ENCODE measurements around the gene RPL36A.
A peak's percentile ranks its signal among the peaks of the same experiment; 100 is the strongest.

RPL36A gene

DNA sequence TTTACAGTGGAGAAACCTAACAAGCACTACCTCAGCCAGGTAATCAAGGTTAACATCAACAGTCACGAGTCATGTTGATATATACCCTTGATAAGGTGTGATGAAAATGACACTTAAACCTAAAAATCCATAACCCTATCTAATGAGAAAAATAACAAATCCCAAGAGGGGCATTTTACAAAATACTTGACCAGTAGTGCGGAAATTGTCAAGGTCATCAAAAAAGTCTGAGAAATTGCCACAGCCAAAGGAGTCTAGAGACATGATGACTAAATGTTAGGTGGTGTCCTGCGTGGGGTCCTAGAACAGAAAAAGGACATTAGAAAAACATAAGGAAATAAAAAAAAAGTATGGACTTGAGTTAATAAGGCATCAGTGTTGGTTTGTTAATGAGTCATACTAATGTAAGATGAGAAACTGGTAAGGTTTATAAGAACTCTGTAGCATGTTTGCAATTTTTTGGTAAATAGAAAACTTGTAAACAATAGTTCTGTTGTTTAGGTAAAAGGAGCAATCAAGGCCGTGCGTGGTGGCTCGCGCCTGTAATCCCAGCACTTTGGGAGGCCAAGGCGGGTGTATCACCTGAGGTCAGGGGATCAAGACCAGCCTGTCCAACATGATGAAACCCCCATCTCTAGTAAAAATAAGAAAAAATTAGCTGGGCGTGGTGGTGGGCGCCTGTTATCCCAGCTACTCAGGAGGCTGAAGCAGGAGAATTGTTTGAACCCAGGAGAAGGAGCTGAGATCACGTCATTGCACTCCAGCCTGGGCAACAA lies 2.9 kb downstream of the RPL36A start:
- no peak for DNase-seq

DNA sequence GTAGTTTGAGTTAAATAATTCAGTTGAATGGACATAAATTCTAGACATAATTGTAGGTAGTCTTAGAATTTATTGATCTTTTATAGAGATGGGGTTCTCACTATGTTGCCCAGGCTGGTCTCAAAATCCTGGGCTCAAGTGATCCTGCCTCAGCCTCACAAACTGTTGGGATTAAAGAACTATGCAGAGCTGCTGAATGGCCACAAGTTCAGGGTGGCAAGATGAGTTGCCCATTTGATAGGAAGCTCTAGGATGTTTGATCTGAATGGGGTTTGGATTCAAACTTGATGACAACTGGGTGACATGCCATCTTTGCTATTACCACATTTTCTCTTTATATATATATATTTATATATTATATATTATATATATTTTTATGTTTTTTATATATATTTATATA lies 3.6 kb downstream of the RPL36A start:
- DNase-seq, result no peak

DNA sequence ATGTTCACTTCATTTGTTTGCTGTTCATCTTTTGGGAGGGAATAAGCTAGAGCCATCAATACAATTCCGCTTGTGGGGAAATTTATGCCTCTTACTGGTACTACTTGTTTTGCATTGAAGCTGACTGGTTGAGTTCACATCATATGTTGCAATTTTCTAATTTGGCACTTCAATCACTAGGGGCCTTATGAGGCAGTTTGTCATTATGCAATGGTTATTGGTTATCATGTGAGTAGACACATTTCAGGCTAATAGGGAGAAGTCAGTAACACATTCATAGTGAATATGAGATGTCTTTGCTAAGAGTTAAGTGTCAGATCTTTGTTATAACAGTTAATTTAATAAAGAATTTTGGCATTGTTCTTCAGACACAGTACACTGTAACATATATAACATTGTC lies 5.0 kb downstream of the RPL36A start:
- DNase-seq, result no peak

DNA sequence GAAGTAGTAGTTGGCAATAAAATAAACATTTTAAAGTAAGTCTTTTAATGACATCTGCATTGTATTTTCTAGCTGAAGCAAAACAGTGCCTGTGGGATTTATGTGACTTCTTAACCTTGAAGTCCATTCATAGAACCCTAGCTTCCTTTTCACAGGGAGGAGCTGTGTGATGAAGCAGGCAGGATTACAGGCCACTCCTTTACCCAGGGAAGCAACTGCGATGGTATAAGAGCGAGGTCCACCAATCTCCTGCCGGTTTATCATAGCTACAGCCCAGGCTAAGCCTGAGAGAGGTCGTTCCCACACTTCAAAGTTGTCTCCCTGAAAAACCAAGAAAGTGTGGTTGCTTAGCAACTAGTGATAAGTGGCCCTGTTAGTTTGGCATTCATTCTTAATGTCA lies 7.0 kb downstream of the RPL36A start:
- no peak for DNase-seq

DNA sequence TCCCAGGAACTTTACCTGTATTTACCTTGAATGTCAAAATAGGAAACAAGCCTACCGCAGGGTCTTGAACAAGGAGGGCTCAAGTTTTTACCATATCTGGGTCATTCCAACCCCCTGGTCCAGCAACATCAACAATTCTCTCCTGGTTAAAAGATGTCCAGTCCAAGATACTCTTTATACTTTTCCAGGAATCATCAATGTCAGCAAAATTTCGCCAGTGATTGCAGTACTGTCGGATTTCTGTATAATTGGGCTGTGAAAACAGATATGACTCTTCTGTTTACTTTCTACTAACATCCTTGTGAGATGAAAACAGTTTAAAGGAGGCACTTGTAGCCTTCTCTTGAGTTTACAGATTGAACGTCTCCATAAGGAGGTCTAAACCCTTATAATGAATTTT lies 7.9 kb downstream of the RPL36A start:
- DNase-seq, result no peak

DNA sequence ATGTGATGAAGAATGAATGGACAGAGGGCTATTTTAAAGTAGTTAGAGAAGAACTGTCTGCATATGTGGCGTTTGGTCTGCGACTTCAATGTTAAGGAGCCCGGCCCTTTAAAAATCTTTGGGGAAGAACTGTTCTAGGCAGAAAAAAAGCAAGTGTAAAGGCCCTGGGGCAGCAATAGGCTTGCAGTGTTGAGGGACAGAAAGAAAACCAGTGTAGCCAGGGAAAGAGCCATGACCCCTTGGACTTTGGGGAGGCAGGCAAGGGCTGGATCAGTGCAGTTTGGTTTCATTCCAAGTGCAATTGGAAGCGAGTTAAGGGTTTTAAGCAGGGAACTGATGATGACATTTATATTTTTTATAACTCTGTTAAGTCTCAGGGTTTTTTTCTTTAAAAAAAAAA lies 9.0 kb downstream of the RPL36A start:
- no peak for DNase-seq

DNA sequence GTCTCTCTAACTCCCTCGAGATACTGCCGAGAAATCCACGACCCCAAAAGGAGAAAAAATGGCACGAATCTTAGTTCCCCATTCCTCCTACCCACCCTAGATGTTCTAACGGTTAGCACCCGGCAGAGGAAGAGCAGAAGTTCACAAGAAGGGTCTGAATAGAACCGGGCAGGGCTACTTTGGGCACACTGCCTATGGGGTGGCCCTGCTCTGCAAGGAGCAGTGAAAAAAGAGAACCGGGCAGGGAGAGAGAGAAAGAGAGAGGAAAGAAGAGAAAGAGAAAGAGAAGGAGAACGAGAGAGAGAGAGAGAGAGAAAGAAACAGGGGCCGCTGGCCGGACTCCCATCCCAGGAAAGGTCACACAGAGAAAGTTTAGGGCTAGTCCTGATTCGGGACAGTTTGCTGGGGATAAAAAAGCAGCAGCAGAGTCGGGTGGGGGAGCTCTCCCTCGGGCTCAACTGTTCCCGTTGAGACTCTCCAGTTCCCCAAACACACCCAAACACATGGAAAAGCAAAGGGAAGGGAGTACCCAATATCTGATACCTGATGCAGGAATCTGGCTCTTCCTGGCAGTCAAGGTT lies 16.4 kb downstream of the RPL36A start:
- DNase-seq, result no peak

DNA sequence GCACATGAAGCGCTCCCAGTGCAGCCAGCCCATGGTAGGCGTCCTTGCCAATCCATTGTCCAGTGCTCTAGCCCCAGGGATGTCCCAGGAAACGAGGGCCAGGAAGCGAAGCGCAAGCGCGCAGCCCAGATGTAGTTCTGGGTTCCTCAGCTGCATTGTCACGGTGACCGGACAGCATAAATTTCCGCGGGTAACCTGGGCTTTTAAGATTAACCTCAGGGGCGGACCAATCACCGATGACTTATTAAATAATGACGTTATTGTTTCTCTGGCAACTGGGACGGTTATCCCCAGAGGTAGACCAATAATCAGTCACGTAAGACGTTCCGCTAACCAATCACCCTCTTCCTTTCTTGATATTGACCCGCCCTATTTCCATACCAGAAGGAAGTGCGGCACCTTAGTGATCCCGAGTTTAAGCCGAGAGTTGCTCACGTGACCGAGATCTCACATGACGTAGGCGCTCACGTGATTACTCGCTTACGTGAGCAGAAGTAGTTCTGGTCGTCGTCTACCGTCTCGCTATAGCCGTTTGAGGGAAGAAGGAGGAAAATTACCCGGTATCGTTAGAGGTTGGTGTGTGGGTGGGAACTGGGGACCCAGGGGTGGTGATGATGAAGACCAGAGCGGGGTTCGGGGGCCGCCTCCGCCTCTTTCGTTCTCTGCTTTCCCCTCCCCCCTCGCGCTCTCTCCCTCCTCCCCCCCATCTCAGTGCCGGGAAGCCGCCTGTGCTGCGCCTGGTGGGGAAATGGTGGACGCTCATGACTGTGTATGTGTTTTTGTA lies 17.1 kb downstream of the RPL36A start, which contains the start of the genes GLA and HNRNPH2:
TSS of gene GLA (minus strand) at position 178 of the 784 bp plus-strand sequence. CDS start at position 156, 22 bp downstream.
TSS of gene HNRNPH2 (plus strand) at position 475 of the 784 bp plus-strand sequence. CDS start 3,767 bp downstream, outside the sequence.
- DNase-seq, result peak; percentile 74 to 76

DNA sequence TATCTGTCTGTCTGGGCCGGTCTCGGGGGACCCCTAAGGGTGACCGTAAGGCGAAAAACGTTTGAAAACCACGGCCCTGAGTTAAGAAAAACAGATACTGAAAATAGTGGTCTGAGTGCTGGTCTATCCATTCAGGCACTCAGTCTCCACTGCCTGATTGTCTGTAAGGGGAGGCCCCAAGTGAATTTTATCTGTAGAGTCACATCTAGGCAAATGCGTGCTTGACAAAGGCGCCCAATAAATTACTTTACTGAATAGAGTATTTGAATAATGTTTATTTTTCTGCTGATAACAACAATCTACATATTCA lies 17.7 kb downstream of the RPL36A start:
- no peak for DNase-seq

DNA sequence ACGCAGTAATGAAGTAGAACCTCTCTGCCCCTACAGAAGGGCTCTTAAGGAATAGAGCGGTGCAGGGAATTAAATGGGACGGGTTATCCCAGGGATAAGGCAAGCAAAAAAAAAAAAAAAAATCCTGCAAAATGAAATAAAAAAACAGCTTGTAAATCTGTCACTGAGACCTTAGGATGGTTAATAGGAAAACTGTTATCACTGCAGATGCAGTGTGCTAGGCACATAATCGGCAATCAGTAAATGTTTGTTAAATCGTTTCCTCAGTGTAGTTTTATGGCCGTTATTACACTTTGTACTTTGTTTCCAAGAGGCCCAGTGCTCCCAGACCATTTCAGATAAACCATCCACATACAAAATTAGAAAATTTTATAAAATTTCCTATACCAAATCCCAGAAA lies 18.2 kb downstream of the RPL36A start:
- DNase-seq, result no peak

DNA sequence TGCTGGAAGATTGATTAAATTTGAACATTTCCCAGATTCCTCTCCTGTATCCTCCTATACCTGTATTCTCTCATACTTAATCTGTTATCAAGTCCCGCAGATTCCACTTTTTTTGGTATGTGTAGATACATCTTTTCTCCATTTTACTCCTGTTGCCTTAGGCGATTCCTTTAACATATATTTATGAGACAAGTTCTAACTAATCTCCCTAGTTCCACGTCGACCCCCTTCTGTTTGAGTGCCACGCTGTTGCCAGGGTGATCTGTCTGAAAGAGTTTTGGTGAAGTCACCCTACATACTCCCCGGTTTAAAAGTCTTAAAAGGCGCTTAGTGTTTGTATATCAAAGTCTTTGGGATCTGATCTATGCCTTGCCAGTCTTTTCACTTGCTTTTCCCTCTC lies 19.6 kb downstream of the RPL36A start:
- no peak for DNase-seq

DNA sequence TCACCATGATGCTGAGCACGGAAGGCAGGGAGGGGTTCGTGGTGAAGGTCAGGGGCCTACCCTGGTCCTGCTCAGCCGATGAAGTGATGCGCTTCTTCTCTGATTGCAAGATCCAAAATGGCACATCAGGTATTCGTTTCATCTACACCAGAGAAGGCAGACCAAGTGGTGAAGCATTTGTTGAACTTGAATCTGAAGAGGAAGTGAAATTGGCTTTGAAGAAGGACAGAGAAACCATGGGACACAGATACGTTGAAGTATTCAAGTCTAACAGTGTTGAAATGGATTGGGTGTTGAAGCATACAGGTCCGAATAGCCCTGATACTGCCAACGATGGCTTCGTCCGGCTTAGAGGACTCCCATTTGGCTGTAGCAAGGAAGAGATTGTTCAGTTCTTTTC lies 21.2 kb downstream of the RPL36A start:
- DNase-seq, result no peak

DNA sequence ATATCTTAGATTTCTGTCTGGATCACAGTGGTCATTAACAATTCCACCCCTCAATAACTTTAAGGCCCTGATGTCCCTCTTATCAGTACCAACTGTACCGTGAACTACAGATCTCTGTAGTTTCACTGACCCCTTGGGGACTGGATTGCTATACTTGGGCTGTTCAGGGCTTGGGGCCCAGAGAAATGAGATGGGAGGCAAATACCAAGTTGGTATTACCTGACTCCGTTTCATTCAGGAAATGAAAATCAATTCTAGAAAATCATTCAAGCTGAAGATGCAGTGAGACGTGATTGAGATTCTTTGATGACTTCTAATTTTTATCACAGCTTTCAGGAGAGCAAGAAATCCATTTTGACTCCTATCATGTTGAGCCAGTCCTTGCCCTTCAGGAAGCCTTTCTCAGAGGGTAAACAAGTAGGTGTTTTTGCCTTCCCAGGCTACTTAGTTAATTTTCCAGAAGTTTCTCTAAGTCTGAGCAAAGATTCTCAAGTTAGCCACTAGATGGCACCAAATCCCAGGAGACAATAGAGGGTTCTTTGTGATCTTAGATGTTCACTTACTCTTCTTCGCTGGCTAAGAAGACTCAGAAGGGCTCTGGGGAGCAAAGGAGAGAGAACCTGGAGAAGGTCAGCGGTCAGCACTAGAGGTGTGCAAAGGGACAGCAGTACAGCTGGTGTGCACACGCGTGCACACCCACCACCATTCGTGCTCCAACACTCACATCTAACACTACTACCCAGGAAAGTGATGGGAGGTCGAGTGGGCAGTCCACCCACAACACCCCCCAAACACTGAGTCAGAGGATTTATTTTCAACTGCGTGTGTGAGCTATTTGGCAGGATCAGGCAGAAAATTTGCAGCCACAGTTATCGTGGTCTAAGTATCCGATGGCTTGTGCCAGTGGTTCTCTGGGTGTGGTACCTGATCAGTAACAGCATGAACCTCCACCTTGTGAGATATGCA lies 24.7 kb downstream of the RPL36A start:
- no peak for DNase-seq

DNA sequence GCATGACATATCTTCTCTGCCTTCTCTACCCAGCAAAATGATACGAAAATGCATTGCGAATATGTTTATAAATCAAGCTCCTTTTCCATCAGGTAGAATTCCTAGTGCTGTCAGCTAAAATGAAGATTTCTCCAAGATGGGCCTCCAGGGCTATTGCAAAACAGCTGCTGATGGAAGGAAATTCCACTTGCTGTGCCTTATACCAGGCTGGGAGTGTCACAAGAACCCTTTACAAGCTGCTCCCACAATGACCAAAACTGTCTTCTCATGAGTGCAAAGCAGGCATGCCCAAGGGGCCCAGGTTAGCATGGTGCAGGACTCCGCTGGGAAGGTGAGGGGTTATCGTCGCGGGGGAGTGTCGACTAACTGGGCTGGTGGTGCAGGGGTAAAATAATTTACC lies 25.9 kb downstream of the RPL36A start:
- DNase-seq, result no peak

DNA sequence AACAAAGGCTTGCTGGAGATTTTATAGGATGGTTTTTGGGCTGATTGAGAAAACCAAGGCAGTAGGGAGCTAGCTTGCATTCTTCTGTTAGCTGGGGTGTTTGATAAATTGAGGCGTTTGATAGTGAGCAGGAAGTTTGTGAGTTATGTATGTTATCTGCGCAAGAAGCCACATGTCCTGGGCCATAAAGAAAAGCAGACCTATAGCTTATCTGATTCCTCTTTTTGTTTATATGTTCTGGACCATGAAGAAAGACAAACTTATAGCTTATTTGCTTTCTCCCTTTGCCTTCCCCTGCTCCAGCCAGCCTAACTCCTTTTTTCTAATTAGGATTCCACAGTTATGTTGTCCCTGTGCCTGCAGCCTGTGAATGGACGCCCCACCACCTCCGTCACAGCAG lies 26.4 kb downstream of the RPL36A start:
- no peak for DNase-seq

DNA sequence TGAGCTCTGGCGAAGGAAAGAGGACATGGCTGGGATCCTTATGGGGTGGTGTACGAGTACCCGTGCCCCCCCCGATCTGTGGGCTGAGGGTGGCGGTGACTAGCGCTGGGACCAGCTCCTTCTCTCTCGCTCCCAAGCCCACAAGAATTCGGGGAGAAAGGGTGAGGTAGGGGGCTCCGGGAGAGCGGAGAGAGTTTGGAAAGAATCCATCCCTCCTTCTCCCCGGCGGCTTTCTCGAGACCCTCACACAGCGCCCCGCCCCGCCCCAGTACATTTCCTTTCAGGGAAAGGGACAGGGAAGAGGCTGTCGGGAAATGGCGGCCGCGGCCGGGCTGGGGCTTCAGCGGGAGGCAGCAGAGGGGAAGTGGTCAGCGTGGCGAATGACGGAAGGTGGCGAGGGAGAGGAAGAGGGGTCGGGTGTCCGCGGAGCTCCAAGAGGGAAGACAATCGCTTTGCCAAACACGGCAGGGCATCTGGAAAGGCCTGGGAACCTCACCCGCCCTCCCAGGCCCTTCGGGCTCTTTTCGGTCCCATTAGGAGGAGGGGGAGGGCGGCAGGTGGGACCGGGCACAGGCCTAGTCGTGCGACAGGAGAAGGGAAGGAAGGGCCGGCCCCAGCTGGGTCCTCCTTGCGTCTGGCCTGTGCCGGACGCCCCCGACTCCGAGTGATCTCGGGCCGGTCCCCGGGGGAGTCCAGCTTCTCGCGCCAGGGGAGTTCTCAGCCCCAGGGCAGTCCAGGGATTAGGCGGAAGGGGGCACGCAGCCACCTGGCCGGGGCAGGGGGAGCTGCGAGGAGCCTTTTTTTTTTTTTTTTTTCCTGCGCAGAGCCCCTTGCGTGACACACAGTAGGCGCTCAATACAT lies 27.4 kb downstream of the RPL36A start:
- no peak for DNase-seq

DNA sequence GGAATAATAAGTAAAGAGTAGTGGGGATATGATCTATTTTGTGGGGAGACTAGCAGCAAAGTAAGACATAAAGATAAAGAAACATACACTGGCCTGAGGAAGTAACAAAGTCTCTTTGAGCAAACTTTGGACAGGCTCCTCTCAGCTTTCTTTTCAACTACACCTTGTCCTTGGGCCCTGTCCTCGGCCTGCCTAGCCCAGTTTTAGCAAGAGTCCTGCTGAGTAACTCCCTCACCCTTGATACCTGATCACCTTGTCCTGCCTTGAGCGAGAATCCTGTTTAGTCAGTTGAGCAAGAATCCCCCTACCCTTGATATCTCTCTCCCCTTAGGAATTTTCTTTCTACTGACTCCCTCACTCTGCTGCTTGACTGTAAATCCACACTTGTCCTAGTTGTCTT lies 28.7 kb downstream of the RPL36A start:
- DNase-seq, result no peak

DNA sequence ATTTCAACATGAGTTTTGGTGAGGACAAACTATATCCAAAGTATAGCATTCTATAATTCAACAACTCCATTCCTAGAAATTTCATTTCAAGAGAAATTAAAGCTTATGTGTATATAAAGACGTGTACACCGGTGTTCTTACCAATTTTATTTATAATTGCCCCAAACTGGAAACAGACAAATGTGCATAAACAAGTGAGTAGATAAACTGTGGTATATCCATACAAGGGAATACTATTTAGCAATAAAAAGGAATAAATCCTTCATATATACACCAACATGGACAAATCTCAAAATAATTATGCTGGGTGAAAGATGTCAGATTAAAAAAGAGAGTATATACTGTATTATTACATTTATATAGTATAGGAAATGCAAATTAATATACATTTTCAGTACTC lies 37.1 kb downstream of the RPL36A start:
- DNase-seq, result no peak

DNA sequence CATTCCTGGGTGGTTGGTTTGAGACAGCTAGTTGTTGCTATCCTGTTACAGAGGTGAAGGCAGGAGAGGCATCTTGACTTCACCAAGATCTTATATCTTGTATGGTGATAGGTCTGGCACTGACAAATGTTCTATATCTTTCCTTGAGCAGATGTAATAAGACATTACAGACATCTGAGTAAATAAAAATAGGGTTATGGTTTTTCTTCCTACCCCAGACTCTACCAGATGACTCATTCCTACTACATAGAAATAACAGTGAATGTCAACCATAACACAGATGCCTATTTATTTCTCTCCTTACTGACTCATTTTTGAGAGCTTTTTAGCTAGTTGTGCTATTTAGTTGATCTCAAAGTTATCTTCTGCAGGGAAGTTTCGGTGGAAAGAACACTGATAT lies 39.1 kb downstream of the RPL36A start:
- DNase-seq, result no peak

DNA sequence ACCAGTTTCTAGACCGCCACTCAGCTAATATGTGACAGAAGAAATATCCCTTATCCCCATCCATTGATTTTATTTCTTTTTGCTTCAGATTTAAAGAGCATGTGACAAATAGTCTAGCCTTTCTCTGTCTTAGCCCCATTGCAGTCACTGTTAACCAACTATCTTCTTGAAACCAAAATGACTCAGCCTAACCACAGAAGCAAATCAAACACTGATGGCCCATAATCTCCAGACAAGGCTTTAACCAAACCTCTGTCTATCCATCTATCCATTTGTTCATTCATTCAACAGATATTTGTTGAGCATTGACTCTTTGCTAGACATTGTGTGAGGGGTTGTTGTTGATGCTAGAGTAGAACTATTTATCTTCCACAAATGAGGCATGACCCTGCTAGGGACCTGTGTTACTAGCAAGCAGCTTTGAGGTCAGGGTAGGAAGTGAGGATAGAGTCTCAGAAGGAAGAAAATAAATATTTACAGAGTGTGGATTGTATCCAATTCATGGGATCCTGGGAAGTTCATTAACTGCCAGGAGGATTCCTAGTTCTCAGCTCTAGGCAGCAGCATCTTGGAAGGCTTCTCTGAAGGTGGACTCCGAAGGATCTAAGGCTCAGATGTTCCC lies 39.8 kb downstream of the RPL36A start:
- no peak for DNase-seq

DNA sequence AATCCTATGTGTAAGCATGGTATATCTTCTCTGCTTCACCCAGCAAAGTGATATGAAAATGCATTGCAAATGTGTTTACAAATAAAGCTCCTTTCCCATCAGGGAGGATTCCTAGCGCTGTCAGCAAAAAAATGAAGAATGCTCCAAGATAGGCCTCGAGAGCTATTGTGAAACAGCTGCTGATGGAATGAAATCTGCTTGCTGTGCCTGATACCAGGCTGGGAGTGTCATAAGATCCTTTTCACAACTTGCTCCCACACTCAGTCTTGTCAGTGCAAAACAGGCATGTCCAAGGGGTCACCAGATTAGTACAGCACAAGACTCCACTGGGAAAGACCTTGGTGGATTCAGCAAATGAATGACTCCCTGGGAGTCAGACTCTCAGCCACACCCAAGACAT lies 51.3 kb downstream of the RPL36A start:
- DNase-seq, result no peak

All from stimulated activated CD4-positive, alpha-beta T cell treated with anti-CD3 and anti-CD28 coated beads, Interleukin-2, amount 100 ng/mL, for 48 hours (primary cell).